ENCODE results near the gene FLOT2.
A peak's percentile ranks its signal among the peaks of the same experiment; 100 is the strongest.
"Not testable (repeated sequence)": the region's sequence is repeated elsewhere in the genome, so short reads cannot be mapped to it uniquely, and the experiment has no call there.

Gene FLOT2

GRCh38 chr17:28842282-28843012, 55.1 kb downstream of the FLOT2 start, which contains the start of gene FAM222B:
Gene FAM222B, minus strand, starts transcription at chr17:28842790. Its CDS starts 76,123 bp downstream, at chr17:28766667.
- DNase-seq, result peak; percentile 93 to 96

GRCh38 chr17:28841901-28842281, 55.6 kb downstream of the FLOT2 start:
- no peak for DNase-seq

- no peak for DNase-seq
Observed at GRCh38 chr17:28839221-28839620, 58.3 kb downstream of the FLOT2 start.

- not testable (repeated sequence) for DNase-seq
Observed at GRCh38 chr17:28836541-28836940, 61.0 kb downstream of the FLOT2 start.

- no peak for DNase-seq
Observed at GRCh38 chr17:28834420-28834819, 63.1 kb downstream of the FLOT2 start.

Measured in NCI-H524 (cell line).